ENCODE results near the gene PHYHD1.

- TF ChIP-seq CTCF (IDR thresholded peaks at IDR 0.05; ENCODE audit: insufficient read depth, low read length): no peak
- TF ChIP-seq POLR2AphosphoS5 (IDR thresholded peaks at IDR 0.05; ENCODE audit: low read depth): no peak
- TF ChIP-seq REST (IDR thresholded peaks at IDR 0.05; ENCODE audit: insufficient replicate concordance, low read depth): no peak
- no peak for TF ChIP-seq GABPA (IDR thresholded peaks at IDR 0.05; ENCODE audit: low read depth)
- no peak for TF ChIP-seq SPI1 (IDR thresholded peaks at IDR 0.05; ENCODE audit: borderline replicate concordance, low read depth)
Observed at GRCh38 chr9:128928624-128929023, 7.8 kb downstream of the PHYHD1 start.
